ENCODE results near the gene TOM1. TPM values are rescaled to one million over a fixed set of nuclear protein-coding genes. Genes with fewer than 3 reads are reported as not detected.

Gene TOM1
- total RNA-seq, 1 experiment from 2014 or later = 22.3 TPM

GRCh38 chr22:35323305-35323704 is 23.6 kb downstream of the TOM1 start:
- Mint-ChIP-seq H3K27ac (no peak overlapping the region; a peak in 1 of 7 replicates), H3K27me3 (ENCODE audit: low read depth) (no peaks in the 10 kb centered on the region), H3K4me3 (no peak overlapping the region), H3K4me1 (no peaks in the 10 kb centered on the region), H3K9me3 (no peaks in the 10 kb centered on the region), H3K36me3 (ENCODE audit: insufficient read depth in 1 of 3, low read depth in 3 of 3) (peaks cover 4 to 36% (median 31%) of the 10 kb centered on the region in 3 experiments; a peak in 6 of 7 replicates)
- no peak overlapping the region for H3K23ac ChIP-seq (ENCODE audit: insufficient read length, low read depth, low read length)
- TF ChIP-seq, protein P1, sequence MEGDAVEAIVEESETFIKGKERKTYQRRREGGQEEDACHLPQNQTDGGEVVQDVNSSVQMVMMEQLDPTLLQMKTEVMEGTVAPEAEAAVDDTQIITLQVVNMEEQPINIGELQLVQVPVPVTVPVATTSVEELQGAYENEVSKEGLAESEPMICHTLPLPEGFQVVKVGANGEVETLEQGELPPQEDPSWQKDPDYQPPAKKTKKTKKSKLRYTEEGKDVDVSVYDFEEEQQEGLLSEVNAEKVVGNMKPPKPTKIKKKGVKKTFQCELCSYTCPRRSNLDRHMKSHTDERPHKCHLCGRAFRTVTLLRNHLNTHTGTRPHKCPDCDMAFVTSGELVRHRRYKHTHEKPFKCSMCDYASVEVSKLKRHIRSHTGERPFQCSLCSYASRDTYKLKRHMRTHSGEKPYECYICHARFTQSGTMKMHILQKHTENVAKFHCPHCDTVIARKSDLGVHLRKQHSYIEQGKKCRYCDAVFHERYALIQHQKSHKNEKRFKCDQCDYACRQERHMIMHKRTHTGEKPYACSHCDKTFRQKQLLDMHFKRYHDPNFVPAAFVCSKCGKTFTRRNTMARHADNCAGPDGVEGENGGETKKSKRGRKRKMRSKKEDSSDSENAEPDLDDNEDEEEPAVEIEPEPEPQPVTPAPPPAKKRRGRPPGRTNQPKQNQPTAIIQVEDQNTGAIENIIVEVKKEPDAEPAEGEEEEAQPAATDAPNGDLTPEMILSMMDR (conservative IDR thresholded peaks at IDR 0.05) = no peak
- no peaks in the 10 kb centered on the region for H3K4me1 ChIP-seq (ENCODE audit: insufficient read depth, low read length)
- H3T11ph ChIP-seq (ENCODE audit: low read length) = no peak overlapping the region
- no peak overlapping the region for H4K5ac ChIP-seq (ENCODE audit: insufficient read length, low read depth, low read length)
- H4K8ac ChIP-seq (replicated peaks; ENCODE audit: insufficient read length, low read depth, low read length) = no peak overlapping the region
- no peaks in the 10 kb centered on the region for H3K9me3 ChIP-seq (ENCODE audit: control insufficient read depth, low read depth, low read length)
- no peak overlapping the region for H2BK15ac ChIP-seq (ENCODE audit: low read depth, low read length)
- H2BK120ac ChIP-seq (ENCODE audit: low read depth, low read length, poor library complexity, severe bottlenecking) = no peak overlapping the region
- H3K27ac ChIP-seq (ENCODE audit: insufficient read length, low read depth, low read length) = no peak overlapping the region
- H3K4ac ChIP-seq (ENCODE audit: low read depth, low read length) = no peak overlapping the region
- H3K14ac ChIP-seq (ENCODE audit: insufficient read depth, low read length) = no peak overlapping the region
- no CpG with 5 or more reads among the region's 11 CpGs for WGBS (ENCODE audit: extremely low coverage, insufficient read length, low lambda C conversion rate)
- H4K91ac ChIP-seq (ENCODE audit: insufficient read length, low read depth, low read length) = no peak overlapping the region
- H3K27me3 ChIP-seq (ENCODE audit: insufficient read depth, low read length) = no peaks in the 10 kb centered on the region
- H3K23me2 ChIP-seq (ENCODE audit: insufficient read length, low read depth, low read length, poor library complexity, severe bottlenecking) = no peaks in the 10 kb centered on the region
- no peak overlapping the region for H2AFZ ChIP-seq (ENCODE audit: low read length)
- no peak overlapping the region for H2BK12ac ChIP-seq (ENCODE audit: insufficient read length, low read depth, low read length)
- DNase-seq = no peak
- no peak overlapping the region for H3K9ac ChIP-seq (ENCODE audit: extremely low read depth, insufficient read length, low read length)
- no peak overlapping the region for H3K4me2 ChIP-seq (ENCODE audit: insufficient read depth, insufficient read length, low read length)
- no peak overlapping the region for H3K18ac ChIP-seq (ENCODE audit: insufficient read length, low read depth, low read length)
- H3K56ac ChIP-seq (ENCODE audit: insufficient read length, low read depth, low read length) = no peak overlapping the region
- H2BK20ac ChIP-seq (ENCODE audit: low read depth, low read length, poor library complexity, severe bottlenecking) = no peak overlapping the region
- H3K79me2 ChIP-seq (ENCODE audit: insufficient read depth, low read length) = no peaks in the 10 kb centered on the region
- no peaks in the 10 kb centered on the region for H3K79me1 ChIP-seq (ENCODE audit: insufficient read depth, low read depth, low read length, poor library complexity, severe bottlenecking)
- H2AK5ac ChIP-seq (ENCODE audit: insufficient read length, low read length) = no peak overlapping the region
- no peak overlapping the region for H2BK5ac ChIP-seq (ENCODE audit: insufficient read length, low read length)
- H4K20me1 ChIP-seq (ENCODE audit: control insufficient read depth, insufficient read depth, insufficient read length) = no peaks in the 10 kb centered on the region
